Lower lobe of right lung (tissue), 2 donors: Measurements from ENCODE around the gene DUSP3. TPM values are rescaled to one million over a fixed set of nuclear protein-coding genes. Genes with fewer than 3 reads are reported as not detected.

Experiments
- ATAC-seq, 2 donors: fragments of 200-7000 bp; cut with Tn5 transposase; one replicate each; pipeline ENCODE4 v1.9.1; 2020 to 2022; ENCODE audit warnings: mild to moderate bottlenecking in 2 of 2, moderate library complexity in 2 of 2
- DNase-seq: peaks from one replicate; pipeline ENCODE4 v3.0.0-alpha.2; 2020
- H3K27ac ChIP-seq: fragments of 200-600 bp; one replicate; pipeline ENCODE4 v1.8.0; 2022
- H3K27me3 ChIP-seq: fragments of 200-600 bp; one replicate; pipeline ENCODE4 v1.8.0; 2022; ENCODE audit warnings: low read depth
- H3K36me3 ChIP-seq: fragments of 200-600 bp; one replicate; pipeline ENCODE4 v1.8.0; 2022; ENCODE audit warnings: mild to moderate bottlenecking
- H3K4me1 ChIP-seq: fragments of 200-600 bp; one replicate; pipeline ENCODE4 v1.8.0; 2022
- H3K4me3 ChIP-seq: fragments of 200-600 bp; one replicate; pipeline ENCODE4 v1.8.0; 2022; ENCODE audit warnings: mild to moderate bottlenecking
- H3K9me3 ChIP-seq: fragments of 200-600 bp; one replicate; pipeline ENCODE4 v1.8.0; 2022
- intact Hi-C: fragments of 100-400 bp; cut with DNase I; formaldehyde crosslinking; loops from one replicate; pipeline ENCODE4 v1.11.0; 2022
- total RNA-seq: library from RNA; stranded (reverse); fragmentation: NEBNext Ultra II Directional; extraction: Animal tissue kit (Norgen Biotek cat#: 25700); gene quantifications from one replicate; pipeline ENCODE4 v1.2.1, GENCODE V29; 2021
- TF ChIP-seq, protein P1 (sequence below): fragments of 200-600 bp; IDR thresholded peaks from one replicate; pipeline ENCODE4 v1.8.0; 2022; ENCODE audit warnings: antibody characterized with exemption, mild to moderate bottlenecking
- donor health status: DM: no; HTN: yes; CAD: no; lungs with severe emphysema.

Gene DUSP3
- total RNA-seq, 1 donor from 2014 or later = 92.9 TPM

DNA sequence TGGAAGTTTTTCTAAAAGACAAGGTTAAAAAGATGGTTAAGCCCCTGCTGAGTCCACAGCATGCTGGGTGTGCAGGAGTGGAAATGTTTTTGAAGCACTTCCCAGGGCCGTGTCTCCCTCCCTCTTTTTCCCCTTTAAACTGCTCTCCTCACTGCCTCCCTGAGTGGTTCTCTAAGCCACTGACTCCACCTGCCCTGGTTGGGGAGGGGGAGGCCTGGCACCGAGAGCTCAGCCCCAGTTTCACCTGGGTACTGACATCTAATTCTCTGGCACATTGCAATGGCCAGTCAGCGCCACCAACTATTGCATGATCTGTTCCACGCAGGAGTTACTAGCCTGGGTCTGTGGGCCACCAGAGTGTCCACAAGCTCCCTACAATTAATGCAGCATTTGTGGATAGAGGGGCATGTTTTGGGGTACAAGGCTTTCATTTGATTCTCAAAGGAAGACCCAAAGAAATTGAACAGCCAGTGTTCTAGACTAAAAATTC is 31.5 kb upstream of the DUSP3 start:
- no peak overlapping the region for H3K4me3 ChIP-seq
- H3K4me1 ChIP-seq = peaks cover 4% of the 10 kb centered on the region
- ATAC-seq = no peak
- intact Hi-C loops = no loop called here
- no peak for DNase-seq
- no peak overlapping the region for H3K27ac ChIP-seq
- no peaks in the 10 kb centered on the region for H3K9me3 ChIP-seq
- H3K27me3 ChIP-seq = no peaks in the 10 kb centered on the region
- H3K36me3 ChIP-seq = peaks cover 29% of the 10 kb centered on the region
- TF ChIP-seq, protein P1, sequence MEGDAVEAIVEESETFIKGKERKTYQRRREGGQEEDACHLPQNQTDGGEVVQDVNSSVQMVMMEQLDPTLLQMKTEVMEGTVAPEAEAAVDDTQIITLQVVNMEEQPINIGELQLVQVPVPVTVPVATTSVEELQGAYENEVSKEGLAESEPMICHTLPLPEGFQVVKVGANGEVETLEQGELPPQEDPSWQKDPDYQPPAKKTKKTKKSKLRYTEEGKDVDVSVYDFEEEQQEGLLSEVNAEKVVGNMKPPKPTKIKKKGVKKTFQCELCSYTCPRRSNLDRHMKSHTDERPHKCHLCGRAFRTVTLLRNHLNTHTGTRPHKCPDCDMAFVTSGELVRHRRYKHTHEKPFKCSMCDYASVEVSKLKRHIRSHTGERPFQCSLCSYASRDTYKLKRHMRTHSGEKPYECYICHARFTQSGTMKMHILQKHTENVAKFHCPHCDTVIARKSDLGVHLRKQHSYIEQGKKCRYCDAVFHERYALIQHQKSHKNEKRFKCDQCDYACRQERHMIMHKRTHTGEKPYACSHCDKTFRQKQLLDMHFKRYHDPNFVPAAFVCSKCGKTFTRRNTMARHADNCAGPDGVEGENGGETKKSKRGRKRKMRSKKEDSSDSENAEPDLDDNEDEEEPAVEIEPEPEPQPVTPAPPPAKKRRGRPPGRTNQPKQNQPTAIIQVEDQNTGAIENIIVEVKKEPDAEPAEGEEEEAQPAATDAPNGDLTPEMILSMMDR = no peak

GRCh38 chr17:43809121-43809520 is 30.3 kb upstream of the DUSP3 start:
- no peak for DNase-seq
- H3K36me3 ChIP-seq = peaks cover 33% of the 10 kb centered on the region

DNA sequence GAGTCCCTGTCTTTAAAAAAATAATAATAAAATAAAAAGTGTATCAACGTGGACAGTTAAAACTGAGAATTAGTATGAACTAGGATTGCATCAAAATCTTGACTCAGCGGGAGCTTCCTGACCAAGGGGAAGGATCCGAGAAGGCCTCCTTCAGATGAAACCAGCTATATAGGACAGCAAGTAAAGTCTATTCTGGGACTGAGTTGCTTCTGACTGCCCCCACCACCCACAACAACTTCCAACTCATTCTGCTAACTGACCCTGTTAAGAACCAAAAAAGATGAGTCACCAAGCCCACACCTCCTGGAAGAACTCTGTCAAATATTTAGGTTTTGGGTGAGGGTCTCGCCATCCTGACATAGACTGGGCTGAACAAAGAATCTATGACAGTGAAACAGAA is 29.3 kb upstream of the DUSP3 start:
- Histone ChIP-seq H3K27me3 (no peaks in the 10 kb centered on the region), H3K27ac (no peak overlapping the region), H3K36me3 (peaks cover 25% of the 10 kb centered on the region), H3K9me3 (no peaks in the 10 kb centered on the region), H3K4me1 (no peaks in the 10 kb centered on the region), H3K4me3 (no peak overlapping the region)
- TF ChIP-seq, protein P1 = no peak
- DNase-seq = no peak
- no peak for ATAC-seq
- intact Hi-C loops = no loop called here

More at GRCh38 chr17:43809121-43809520, 30.3 kb upstream of the DUSP3 start:
- Histone ChIP-seq H3K4me3 (no peak overlapping the region), H3K27me3 (no peaks in the 10 kb centered on the region), H3K4me1 (no peaks in the 10 kb centered on the region), H3K9me3 (no peaks in the 10 kb centered on the region), H3K27ac (no peak overlapping the region)
- intact Hi-C loops = no loop called here
- TF ChIP-seq, protein P1 = no peak
- ATAC-seq = no peak

GRCh38 chr17:43805117-43805516 is 26.3 kb upstream of the DUSP3 start:
- ATAC-seq (no peak), DNase-seq (no peak)
- Histone ChIP-seq H3K4me3 (no peak overlapping the region), H3K9me3 (no peaks in the 10 kb centered on the region), H3K27me3 (no peaks in the 10 kb centered on the region), H3K27ac (no peak overlapping the region), H3K36me3 (peaks cover 20% of the 10 kb centered on the region), H3K4me1 (no peaks in the 10 kb centered on the region)
- TF ChIP-seq, protein P1 = no peak
- intact Hi-C loops = no loop called here

- Histone ChIP-seq H3K27me3 (no peaks in the 10 kb centered on the region), H3K4me1 (no peaks in the 10 kb centered on the region), H3K4me3 (no peak overlapping the region), H3K27ac (no peak overlapping the region), H3K9me3 (no peaks in the 10 kb centered on the region), H3K36me3 (peaks cover 13% of the 10 kb centered on the region)
- TF ChIP-seq, protein P1 = no peak
- ATAC-seq (no peak), DNase-seq (no peak)
- intact Hi-C loops = no loop called here
Measured at GRCh38 chr17:43803758-43804157, 25.0 kb upstream of the DUSP3 start.

GRCh38 chr17:43801844-43802243 is 23.1 kb upstream of the DUSP3 start:
- intact Hi-C loops = no loop called here
- no peak overlapping the region for H3K27ac ChIP-seq
- H3K27me3 ChIP-seq = no peaks in the 10 kb centered on the region
- H3K4me1 ChIP-seq = no peaks in the 10 kb centered on the region
- H3K9me3 ChIP-seq = no peaks in the 10 kb centered on the region
- ATAC-seq (no peak), DNase-seq (no peak)
- H3K36me3 ChIP-seq = peaks cover 5% of the 10 kb centered on the region
- no peak overlapping the region for H3K4me3 ChIP-seq
- TF ChIP-seq, protein P1 = no peak
